Keratinocyte (primary cell): ENCODE results near the gene SURF2. TPM values are rescaled to one million over a fixed set of nuclear protein-coding genes. Genes with fewer than 3 reads are reported as not detected.
"Not testable (repeated sequence)": the region's sequence is repeated elsewhere in the genome, so short reads cannot be mapped to it uniquely, and the experiment has no call there.

Experiments used
- DNase-seq: peaks from one replicate; pipeline ENCODE4 v3.0.0-alpha.2; 2011; ENCODE audit warnings: low read depth, missing footprints, low spot score
- FAIRE-seq: peaks from 2 replicates; lab custom pipeline; 2011; peaks lifted over from hg19 to GRCh38; lab: Jason Lieb, UNC
- H2AFZ ChIP-seq: 2 replicates; pipeline ENCODE4 v1.6.0; 2012; ENCODE audit warnings: low read length, control low read depth, inconsistent platforms; ENCODE audit not compliant: control insufficient read depth
- H3K27ac ChIP-seq: 2 replicates; pipeline ENCODE4 v1.5.1; 2011; ENCODE audit warnings: low read length; ENCODE audit not compliant: control insufficient read depth, insufficient read depth
- H3K27me3 ChIP-seq: 3 replicates; pipeline ENCODE4 v1.6.0; 2011; ENCODE audit warnings: low read length; ENCODE audit not compliant: control insufficient read depth, insufficient read depth; ENCODE audit errors: extremely low read depth
- H3K36me3 ChIP-seq, 2 experiments: 2 replicates in 1 of 2; 3 replicates in 1 of 2; pipeline ENCODE4 v1.5.1; 2011; ENCODE audit warnings: low read length in 2 of 2, mild to moderate bottlenecking in 1 of 2; ENCODE audit not compliant: control insufficient read depth in 2 of 2, insufficient read depth in 2 of 2; ENCODE audit errors: extremely low read depth in 1 of 2
- H3K4me1 ChIP-seq: 3 replicates; pipeline ENCODE4 v1.5.1; 2011; ENCODE audit warnings: low read length; ENCODE audit not compliant: control insufficient read depth, insufficient read depth; ENCODE audit errors: extremely low read depth
- H3K4me2 ChIP-seq: 3 replicates; pipeline ENCODE4 v1.6.0; 2011; ENCODE audit warnings: low read depth, low read length; ENCODE audit not compliant: control insufficient read depth, insufficient read depth; ENCODE audit errors: extremely low read depth
- H3K4me3 ChIP-seq, 3 experiments: fragments of 200-600 bp in 1 of 3; sonication (generic) in 1 of 3; 2 replicates in 2 of 3; 3 replicates in 1 of 3; pipeline ENCODE4 v1.5.1; 2011 to 2016; ENCODE audit warnings: low read length in 3 of 3, mild to moderate bottlenecking in 3 of 3, control low read depth in 2 of 3, inconsistent platforms in 1 of 3, low read depth in 1 of 3, mixed read lengths in 1 of 3, mixed run types in 1 of 3, moderate library complexity in 1 of 3; ENCODE audit not compliant: control insufficient read depth in 2 of 3, insufficient read depth in 2 of 3; ENCODE audit errors: extremely low read depth in 1 of 3
- H3K79me2 ChIP-seq: 2 replicates; pipeline ENCODE4 v1.6.0; 2012; ENCODE audit warnings: low read length; ENCODE audit not compliant: control insufficient read depth, insufficient read depth
- H3K9ac ChIP-seq: 3 replicates; pipeline ENCODE4 v1.6.0; 2011; ENCODE audit warnings: low read length; ENCODE audit not compliant: control insufficient read depth, insufficient read depth; ENCODE audit errors: extremely low read depth
- H3K9me1 ChIP-seq: 3 replicates; pipeline ENCODE4 v1.6.0; 2011; ENCODE audit warnings: low read length; ENCODE audit not compliant: control insufficient read depth, insufficient read depth; ENCODE audit errors: extremely low read depth
- H3K9me3 ChIP-seq: 2 replicates; pipeline ENCODE4 v1.5.1; 2012; ENCODE audit warnings: low read depth, low read length; ENCODE audit not compliant: control insufficient read depth
- H4K20me1 ChIP-seq: 3 replicates; pipeline ENCODE4 v1.6.0; 2011; ENCODE audit warnings: low read length; ENCODE audit not compliant: control insufficient read depth, insufficient read depth; ENCODE audit errors: extremely low read depth
- CTCF ChIP-seq, 3 experiments: IDR thresholded peaks in 1 of 3; conservative IDR thresholded peaks in 1 of 3; optimal IDR thresholded peaks in 1 of 3; 2 replicates in 2 of 3; 3 replicates in 1 of 3; pipeline versions ENCODE3 to v1.5.1; 2011; ENCODE audit warnings: low read length in 3 of 3, mild to moderate bottlenecking in 3 of 3, moderate library complexity in 2 of 3, control low read depth in 1 of 3, inconsistent platforms in 1 of 3; ENCODE audit not compliant: insufficient read depth in 2 of 3; ENCODE audit errors: extremely low read depth in 1 of 3
- EZH2 ChIP-seq: IDR thresholded peaks from one replicate; pipeline ENCODE4 v1.6.1; 2012; ENCODE audit warnings: inconsistent platforms, mild to moderate bottlenecking, low read length, moderate library complexity
- dilution Hi-C: fragments of 300-500 bp; cut with MboI; formaldehyde crosslinking; loops from one replicate; pipeline ENCODE4 v1.7.0; 2020; ENCODE audit warnings: low sequenced_read_pairs; ENCODE audit not compliant: extremely low pct_ligation_motif_present
- polyA plus RNA-seq, 5 experiments: library from polyadenylated mRNA; depleted of rRNA in 3 of 5; stranded (reverse) in 3 of 5; stranded (forward) in 1 of 5; unstranded in 1 of 5; fragments of >200 nt; gene quantifications; 1 replicate in 1 of 5; 2 replicates in 3 of 5; 3 replicates in 1 of 5; pipeline versions ENCODE4 v1.2.1 to v1.2.3, GENCODE V29; 2011 to 2012; ENCODE audit warnings: missing spikeins in 2 of 5, low read depth in 1 of 5, low replicate concordance in 1 of 5

SURF2 gene
- polyA plus RNA-seq, 1 donor (not counting 4 experiments of a cell fraction or from before 2014, with no cell fraction given) = 28.2 TPM

- Histone ChIP-seq H3K4me3 (no peak overlapping the region), H3K27me3 (peaks cover 8% of the 10 kb centered on the region), H3K9ac (no peak overlapping the region), H2AFZ (no peak overlapping the region), H3K27ac (no peak overlapping the region), H3K4me1 (no peaks in the 10 kb centered on the region), H3K4me2 (no peak overlapping the region), H3K9me1 (no peaks in the 10 kb centered on the region), H3K79me2 (no peaks in the 10 kb centered on the region), H4K20me1 (no peaks in the 10 kb centered on the region), H3K9me3 (no peaks in the 10 kb centered on the region), H3K36me3 (no peaks in the 10 kb centered on the region)
- DNase-seq (no peak), FAIRE-seq (no peak)
- TF ChIP-seq CTCF (optimal IDR thresholded peaks at IDR 0.05 in 1 of 3, IDR thresholded peaks at IDR 0.05 in 1 of 3, conservative IDR thresholded peaks at IDR 0.05 in 1 of 3; ENCODE audit: extremely low read depth in 1 of 3, insufficient read depth in 2 of 3, low read length in 3 of 3) (no peak), EZH2 (no peak)
- dilution Hi-C loops = no loop called here
Observed at GRCh38 chr9:133323991-133324703, 32.2 kb upstream of the SURF2 start.

- H3K27me3 ChIP-seq, DNase-seq, H3K4me2 ChIP-seq, H3K9ac ChIP-seq, H3K9me1 ChIP-seq, H3K9me3 ChIP-seq, H2AFZ ChIP-seq, dilution Hi-C loops, H3K4me3 ChIP-seq, H4K20me1 ChIP-seq, H3K79me2 ChIP-seq, H3K27ac ChIP-seq, FAIRE-seq, H3K4me1 ChIP-seq: not testable (repeated sequence)
- peaks cover 7 to 12% of the 10 kb centered on the region in 2 experiments for H3K36me3 ChIP-seq
Observed at GRCh38 chr9:133327021-133327420, 29.3 kb upstream of the SURF2 start.
